K562 (cell line): Measurements from ENCODE around the gene HES3. TPM values are rescaled to one million over a fixed set of nuclear protein-coding genes. Genes with fewer than 3 reads are reported as not detected.

ENCODE experiments used
- ASH1L ChIP-seq: fragments of 450-650 bp; IDR thresholded peaks from 2 replicates; pipeline ENCODE4 v1.6.1; 2018; ENCODE audit warnings: borderline replicate concordance, mild to moderate bottlenecking, low read depth; ENCODE audit not compliant: partially characterized antibody
- ATF7 ChIP-seq: fragments of 450-650 bp; IDR thresholded peaks from 2 replicates; pipeline ENCODE4 v1.7.1; 2014; ENCODE audit warnings: mild to moderate bottlenecking, moderate library complexity
- BCOR ChIP-seq: fragments of 450-650 bp; IDR thresholded peaks from 2 replicates; pipeline ENCODE4 v1.6.1; 2016
- E2F4 ChIP-seq: sonication (generic); formaldehyde crosslinking; IDR thresholded peaks from 2 replicates; pipeline ENCODE4 v1.8.0; 2022; ENCODE audit warnings: mild to moderate bottlenecking, low read depth, missing genetic modification reagents
- ELK1 ChIP-seq: sonication (generic); formaldehyde crosslinking; IDR thresholded peaks from 2 replicates; pipeline ENCODE4 v1.8.1; 2022; ENCODE audit warnings: missing genetic modification reagents
- HMG20B ChIP-seq: fragments of 250-450 bp; sonication (Bioruptor Pico); IDR thresholded peaks from 2 replicates; pipeline ENCODE4 v1.5.0; 2021; ENCODE audit warnings: mild to moderate bottlenecking
- HMGXB4 ChIP-seq: sonication (generic); formaldehyde crosslinking; IDR thresholded peaks from 2 replicates; pipeline ENCODE4 v1.8.1; 2023; ENCODE audit warnings: mild to moderate bottlenecking, missing genetic modification reagents
- HNRNPL ChIP-seq: fragments of 200-400 bp; formaldehyde crosslinking; IDR thresholded peaks from 2 replicates; pipeline ENCODE4 v1.6.1; 2017; ENCODE audit warnings: low read depth, mild to moderate bottlenecking, low read length
- KAT7 ChIP-seq: sonication (generic); formaldehyde crosslinking; IDR thresholded peaks from 2 replicates; pipeline ENCODE4 v1.8.0; 2022; ENCODE audit warnings: missing genetic modification reagents, mild to moderate bottlenecking, borderline replicate concordance
- KDM5B ChIP-seq: fragments of 200-600 bp; sonication (generic); IDR thresholded peaks from 2 replicates; pipeline ENCODE4 v1.6.1; 2012; ENCODE audit warnings: low read depth, mild to moderate bottlenecking, moderate library complexity, low read length, control low read depth, inconsistent platforms; ENCODE audit not compliant: insufficient replicate concordance
- MEF2D ChIP-seq: conservative IDR thresholded peaks from 2 replicates; pipeline ENCODE4 v1.6.1; 2016; ENCODE audit warnings: low read depth, missing genetic modification characterization, missing compliant biosample characterization
- NONO ChIP-seq, 2 experiments: fragments of 200-400 bp in 1 of 2; fragments of 450-650 bp in 1 of 2; formaldehyde crosslinking in 1 of 2; IDR thresholded peaks; 2 replicates each; pipeline ENCODE4 v1.6.1; 2017; ENCODE audit warnings: low read depth in 2 of 2, mild to moderate bottlenecking in 2 of 2, moderate library complexity in 2 of 2, low read length in 1 of 2
- TEAD4 ChIP-seq, 2 experiments: sonication (generic) in 1 of 2; formaldehyde crosslinking in 1 of 2; IDR thresholded peaks; 2 replicates each; pipeline versions ENCODE4 v1.6.1 to v1.8.0; 2012 to 2022; ENCODE audit warnings: borderline replicate concordance in 1 of 2, inconsistent platforms in 1 of 2, low read length in 1 of 2, mild to moderate bottlenecking in 1 of 2, missing genetic modification reagents in 1 of 2
- YY1 ChIP-seq, 3 experiments: IDR thresholded peaks; 2 replicates each; pipeline ENCODE4 v1.6.1; 2011; ENCODE audit warnings: low read length in 2 of 3, mild to moderate bottlenecking in 2 of 3, moderate library complexity in 2 of 3, borderline replicate concordance in 1 of 3, control low read depth in 1 of 3, low read depth in 1 of 3; ENCODE audit not compliant: insufficient read depth in 3 of 3, insufficient replicate concordance in 2 of 3, control insufficient read depth in 1 of 3, insufficient read length in 1 of 3; ENCODE audit errors: extremely low read depth in 1 of 3
- ZBTB7A ChIP-seq: IDR thresholded peaks from 2 replicates; pipeline ENCODE4 v1.6.1; 2011; ENCODE audit warnings: low read depth, mild to moderate bottlenecking, low read length, moderate library complexity, borderline replicate concordance; ENCODE audit not compliant: control insufficient read depth
- ZNF561 ChIP-seq: fragments of 450-650 bp; formaldehyde crosslinking; conservative IDR thresholded peaks from 2 replicates; pipeline ENCODE4 v1.4.0; 2020; ENCODE audit warnings: mild to moderate bottlenecking, moderate library complexity
- polyA plus RNA-seq, 8 experiments: library from polyadenylated mRNA; depleted of rRNA in 4 of 8; stranded (reverse) in 5 of 8; unstranded in 3 of 8; fragments of >200 nt; fragmentation: Nextera tagmentation in 2 of 8; fragmentation: Illumina TruSeq in 1 of 8; extraction: Ambion mirVana in 2 of 8; extraction: Trizol in 1 of 8; gene quantifications; 2 replicates each; pipeline versions ENCODE4 v1.2.1 to v1.2.3, GENCODE V29; 2011 to 2014; ENCODE audit warnings: inconsistent platforms in 1 of 8, missing spikeins in 1 of 8
- total RNA-seq, 7 experiments: library from RNA; depleted of rRNA in 6 of 7; stranded (reverse); fragments of >200 nt in 6 of 7; fragmentation: Illumina TruSeq in 2 of 7; extraction: Trizol in 2 of 7; gene quantifications; 2 replicates each; pipeline versions ENCODE4 v1.2.1 to v1.2.3, GENCODE V29; 2011 to 2021; ENCODE audit warnings: low replicate concordance in 1 of 7

Gene HES3
- total and polyA plus RNA-seq, 9 of the 15 experiments (the other 6 are each of a cell fraction or from before 2014, with no cell fraction given): not detected

GRCh38 chr1:6199298-6200187 is 44.4 kb upstream of the HES3 start, which contains the start of gene RPL22 (continued):
- no peak for TF ChIP-seq ELK1 (CRISPR knock-in tag)
- peak; percentile 74 for TF ChIP-seq ASH1L
- 0 out of 2 replicates have a peak, but pooled peaks have one; percentile 40 for TF ChIP-seq MEF2D (tag)
- no peak; the same call in 1 of the 2 replicates for TF ChIP-seq ZNF561 (CRISPR knock-in tag)
- peak; percentile 60 for TF ChIP-seq TEAD4 (IDR thresholded peaks at IDR 0.05; ENCODE audit: low read length)
- no peak for TF ChIP-seq TEAD4 (CRISPR knock-in tag; IDR thresholded peaks at IDR 0.05; ENCODE audit: borderline replicate concordance)
- peak; percentile 82 to 98 for TF ChIP-seq NONO (IDR thresholded peaks at IDR 0.05; ENCODE audit: low read depth in 2 of 2, low read length in 1 of 2)
- TF ChIP-seq HMGXB4 (CRISPR knock-in tag): peak; percentile 95; the same call in 1 of the 2 replicates
- peak; percentile 99 for TF ChIP-seq ATF7
- peak; percentile 61; the same call in 1 of the 2 replicates for TF ChIP-seq ZBTB7A
- peak; percentile 94 for TF ChIP-seq KDM5B
- no peak for TF ChIP-seq HMG20B (CRISPR knock-in tag)
- TF ChIP-seq HNRNPL: peak; percentile 73; the same call in 1 of the 2 replicates
- peak; percentile 53; the same call in 1 of the 2 replicates for TF ChIP-seq KAT7 (CRISPR knock-in tag)
- peak; percentile 42; the same call in 1 of the 2 replicates for TF ChIP-seq BCOR
- peak; percentile 83 to 96 (median 93) for TF ChIP-seq YY1 (IDR thresholded peaks at IDR 0.05; ENCODE audit: borderline replicate concordance in 1 of 3, control insufficient read depth in 1 of 3, extremely low read depth in 1 of 3, insufficient read depth in 3 of 3, insufficient read length in 1 of 3, insufficient replicate concordance in 2 of 3, low read depth in 1 of 3, low read length in 2 of 3)
- TF ChIP-seq E2F4 (CRISPR knock-in tag): peak; percentile 76
